Ectodermal cell (in vitro differentiated cells): Measurements from ENCODE around the gene UBP1.
"Not testable (repeated sequence)": the region's sequence is repeated elsewhere in the genome, so short reads cannot be mapped to it uniquely, and the experiment has no call there.

Source experiments
- H3K27ac ChIP-seq: 2 replicates; pipeline ENCODE4 v1.7.0; 2013; ENCODE audit warnings: mild to moderate bottlenecking, low read depth, low read length; ENCODE audit not compliant: insufficient read depth, poor library complexity, severe bottlenecking
- H3K27me3 ChIP-seq: 2 replicates; pipeline ENCODE4 v1.7.0; 2013; ENCODE audit warnings: mild to moderate bottlenecking, low read length; ENCODE audit not compliant: insufficient read depth, control insufficient read depth, poor library complexity, severe bottlenecking
- H3K36me3 ChIP-seq: one replicate; pipeline ENCODE4 v1.7.0; 2013; ENCODE audit warnings: low read length; ENCODE audit not compliant: control insufficient read depth, insufficient read depth
- H3K4me1 ChIP-seq: one replicate; pipeline ENCODE4 v1.7.0; 2013; ENCODE audit warnings: low read length; ENCODE audit not compliant: control insufficient read depth, insufficient read depth
- H3K4me3 ChIP-seq: 2 replicates; pipeline ENCODE4 v1.7.0; 2013; ENCODE audit warnings: low read depth, low read length, control low read depth; ENCODE audit not compliant: insufficient read depth
- H3K9me3 ChIP-seq: 2 replicates; pipeline ENCODE4 v1.7.0; 2013; ENCODE audit warnings: mild to moderate bottlenecking, low read length, moderate library complexity; ENCODE audit not compliant: control insufficient read depth
- WGBS, 2 experiments: methylation state at CpG; one replicate each; pipeline ENCODE4 v1.1.7; 2013; ENCODE audit warnings: missing lambda C conversion rate in 2 of 2; 5-methylcytosine and 5-hydroxymethylcytosine counted together

The UBP1 gene

DNA sequence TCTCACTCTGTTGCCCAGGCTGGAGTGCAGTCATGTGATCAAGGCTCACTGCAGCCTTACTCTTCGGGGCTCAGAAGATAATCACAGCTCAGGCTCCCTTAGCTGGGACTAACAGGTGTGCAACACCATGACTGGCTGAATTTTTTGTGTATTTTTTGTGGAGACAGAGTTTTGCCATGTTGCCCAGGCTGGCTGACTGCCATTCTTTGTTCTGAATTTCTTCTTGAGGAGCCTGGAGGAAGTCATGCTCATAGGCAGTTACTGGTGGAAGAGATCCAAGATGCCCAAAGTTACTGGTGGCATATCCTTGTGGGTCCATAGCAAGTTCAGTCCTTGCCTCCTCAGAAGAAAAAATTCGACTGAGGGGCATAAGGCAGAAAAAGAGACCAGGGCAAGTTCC is 16.6 kb upstream of the UBP1 start:
- no peaks in the 10 kb centered on the region for H3K27me3 ChIP-seq
- no peaks in the 10 kb centered on the region for H3K4me1 ChIP-seq
- H3K36me3 ChIP-seq = no peaks in the 10 kb centered on the region
- H3K27ac ChIP-seq = no peak overlapping the region
- H3K9me3 ChIP-seq = peaks cover 2% of the 10 kb centered on the region
- H3K4me3 ChIP-seq = no peak overlapping the region
- whole genome bisulfite sequencing, 2 experiments = 86 to 90% methylated on average over 2 of the region's 2 CpGs

- Histone ChIP-seq H3K4me1 (no peaks in the 10 kb centered on the region), H3K36me3 (no peaks in the 10 kb centered on the region), H3K27me3 (no peaks in the 10 kb centered on the region), H3K9me3 (no peaks in the 10 kb centered on the region), H3K27ac (no peak overlapping the region), H3K4me3 (no peak overlapping the region)
- WGBS, 2 experiments = 95 to 96% methylated on average over 19 of the region's 19 CpGs
Observed at GRCh38 chr3:33453331-33453761, 13.1 kb upstream of the UBP1 start.

GRCh38 chr3:33451994-33452393 is 11.8 kb upstream of the UBP1 start:
- not testable (repeated sequence) for H3K4me1 ChIP-seq, H3K9me3 ChIP-seq, H3K4me3 ChIP-seq, H3K36me3 ChIP-seq, H3K27ac ChIP-seq, H3K27me3 ChIP-seq
- 88 to 92% methylated on average over 1 of the region's 1 CpG for WGBS, 2 experiments

DNA sequence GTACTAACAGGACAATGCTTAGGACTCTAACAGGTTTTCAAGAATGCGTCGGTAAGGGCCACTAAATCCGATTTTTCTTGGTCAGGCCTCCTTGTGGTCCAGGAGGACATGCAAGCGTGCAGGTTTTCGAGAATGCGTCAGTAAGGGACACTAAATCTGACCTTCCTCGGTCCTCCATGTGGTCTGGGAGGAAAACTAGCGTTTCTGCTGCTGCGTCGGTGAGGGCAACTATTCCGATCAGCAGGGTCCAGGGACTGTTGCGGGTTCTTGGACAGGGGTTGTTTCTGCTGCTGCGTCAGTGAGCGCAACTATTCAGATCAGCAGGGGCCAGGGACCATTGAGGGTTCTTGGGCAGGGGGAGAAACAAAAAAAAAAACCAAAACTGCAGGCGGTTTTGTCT is 7.8 kb upstream of the UBP1 start:
- no peaks in the 10 kb centered on the region for H3K36me3 ChIP-seq
- no peaks in the 10 kb centered on the region for H3K27me3 ChIP-seq
- WGBS, 2 experiments = 33 to 34% methylated on average over 15 of the region's 15 CpGs
- H3K4me3 ChIP-seq = peak overlapping the region; percentile 46
- H3K4me1 ChIP-seq = no peaks in the 10 kb centered on the region
- no peaks in the 10 kb centered on the region for H3K9me3 ChIP-seq
- no peak overlapping the region for H3K27ac ChIP-seq

DNA sequence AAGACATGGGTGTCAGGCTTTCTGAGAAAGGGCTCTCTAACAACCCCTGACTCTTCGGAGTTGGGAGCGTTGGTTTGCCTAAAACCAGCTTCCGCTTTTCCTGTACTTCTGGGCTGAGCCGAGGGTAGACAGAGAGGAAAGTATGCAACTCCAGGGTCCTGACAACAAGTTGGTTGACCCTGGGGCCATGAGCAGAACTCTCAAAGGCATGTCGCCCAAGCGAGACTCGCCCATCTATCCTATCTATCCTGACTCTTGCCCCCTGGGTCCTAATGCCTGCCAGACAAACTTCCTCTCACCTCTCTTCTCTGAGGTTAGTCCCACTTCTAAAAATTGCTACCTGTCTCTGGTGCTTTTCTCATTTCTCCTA is 7.0 kb upstream of the UBP1 start:
- not testable (repeated sequence) for H3K36me3 ChIP-seq, H3K27ac ChIP-seq, H3K9me3 ChIP-seq, H3K4me1 ChIP-seq, H3K27me3 ChIP-seq
- WGBS, 2 experiments = 22% methylated on average over 7 of the region's 7 CpGs
- peak overlapping the region; percentile 46 for H3K4me3 ChIP-seq

- 93 to 94% methylated on average over 3 to 4 of the region's 4 CpGs for WGBS, 2 experiments
- Histone ChIP-seq H3K4me3 (no peak overlapping the region), H3K27ac (no peak overlapping the region)
Observed at GRCh38 chr3:33442190-33442589, 2.0 kb upstream of the UBP1 start.

DNA sequence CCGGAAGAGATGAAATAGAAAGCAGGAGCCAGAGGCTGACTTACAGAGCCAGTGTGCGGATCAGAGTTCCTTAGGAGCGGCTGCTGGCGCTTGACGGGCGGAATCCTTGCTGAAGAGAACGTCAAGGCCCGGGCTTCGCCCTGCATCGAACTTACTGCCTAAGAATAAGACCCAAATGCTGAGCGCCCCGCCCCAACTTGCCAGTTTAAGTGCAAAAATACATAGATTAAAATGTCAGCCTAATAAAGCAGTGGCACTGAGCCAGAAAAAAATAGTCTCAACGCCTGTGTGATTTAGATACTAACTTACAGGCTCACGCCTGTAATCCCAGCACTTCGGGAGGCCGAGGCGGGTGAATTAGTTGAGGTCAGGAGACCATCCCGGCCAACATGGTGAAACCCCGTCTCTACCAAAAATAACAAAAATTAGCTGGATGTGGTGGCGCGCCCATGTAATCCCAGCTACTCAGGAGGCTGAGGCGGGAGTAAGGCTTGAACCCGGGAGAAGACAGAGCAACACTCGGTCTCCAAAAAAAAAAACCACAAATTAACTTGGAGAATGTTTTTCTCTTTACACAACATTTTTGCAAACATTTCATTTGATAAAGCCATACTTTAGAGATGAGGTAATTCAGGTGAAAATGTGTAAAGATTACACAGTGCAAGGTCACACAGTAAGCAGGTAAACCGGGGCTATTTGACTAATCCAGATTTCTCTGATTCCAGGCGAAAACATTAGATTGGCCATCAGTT is 1.2 kb upstream of the UBP1 start:
- H3K27ac ChIP-seq = peak overlapping the region; percentile 93
- no peaks in the 10 kb centered on the region for H3K36me3 ChIP-seq
- no peaks in the 10 kb centered on the region for H3K9me3 ChIP-seq
- 49 to 50% methylated on average over 26 of the region's 26 CpGs for WGBS, 2 experiments
- H3K27me3 ChIP-seq = no peaks in the 10 kb centered on the region
- H3K4me3 ChIP-seq = peak overlapping the region; percentile 98
- H3K4me1 ChIP-seq = no peaks in the 10 kb centered on the region

More at GRCh38 chr3:33442190-33442589, 2.0 kb upstream of the UBP1 start:
- no peaks in the 10 kb centered on the region for H3K27me3 ChIP-seq
- H3K9me3 ChIP-seq = no peaks in the 10 kb centered on the region
- H3K36me3 ChIP-seq = no peaks in the 10 kb centered on the region
- H3K4me1 ChIP-seq = no peaks in the 10 kb centered on the region

DNA sequence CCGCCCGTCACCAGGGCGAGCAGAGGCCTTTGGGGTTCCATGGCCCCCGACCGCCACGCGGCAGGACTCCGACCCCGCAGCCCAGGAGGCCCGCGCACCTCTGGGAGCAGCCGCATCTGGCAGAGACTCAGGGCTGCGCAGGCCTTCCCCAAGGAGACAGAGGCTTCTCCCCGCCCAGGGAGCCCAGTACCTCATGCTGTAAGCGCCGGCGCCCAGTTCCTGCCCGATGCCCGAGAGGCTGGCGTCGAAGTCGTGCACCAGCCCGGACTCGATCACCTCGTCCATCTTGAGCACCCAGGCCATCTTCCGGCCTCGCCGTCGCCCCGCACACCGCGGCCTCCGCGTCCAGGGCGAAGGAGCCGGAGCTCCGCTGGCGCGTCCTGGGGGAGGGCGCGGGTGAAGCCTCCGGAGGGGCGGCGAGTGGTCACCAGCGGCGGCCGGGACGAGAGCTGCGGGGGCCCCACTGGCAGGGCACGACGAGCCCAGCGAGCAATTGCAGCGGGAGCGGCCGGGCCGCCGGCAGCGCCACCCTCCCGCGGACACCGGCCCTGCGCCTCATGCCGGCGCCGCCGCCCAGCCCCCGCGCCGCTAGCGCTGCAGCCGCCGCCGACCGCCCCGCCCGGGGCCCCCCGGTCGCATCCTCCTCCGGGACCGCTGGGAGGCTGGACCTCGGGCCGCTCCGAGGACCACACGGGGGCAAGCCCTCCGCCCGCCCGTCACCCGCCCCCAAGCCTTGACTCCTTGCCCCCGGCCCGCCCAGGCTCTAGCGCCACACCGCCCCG is 468 bp downstream of the UBP1 start:
- no peaks in the 10 kb centered on the region for H3K27me3 ChIP-seq
- H3K9me3 ChIP-seq = no peaks in the 10 kb centered on the region
- H3K4me3 ChIP-seq = peak overlapping the region; percentile 98
- 0% methylated on average over 93 of the region's 93 CpGs for WGBS, 2 experiments
- H3K27ac ChIP-seq = peak overlapping the region; percentile 93
- H3K4me1 ChIP-seq = no peaks in the 10 kb centered on the region
- H3K36me3 ChIP-seq = no peaks in the 10 kb centered on the region

GRCh38 chr3:33438881-33439545 is 1.2 kb downstream of the UBP1 start:
- no peaks in the 10 kb centered on the region for H3K4me1 ChIP-seq
- H3K36me3 ChIP-seq = no peaks in the 10 kb centered on the region
- no peaks in the 10 kb centered on the region for H3K27me3 ChIP-seq
- peak overlapping the region; percentile 98 for H3K4me3 ChIP-seq
- no peaks in the 10 kb centered on the region for H3K9me3 ChIP-seq
- 4 to 5% methylated on average over 12 of the region's 12 CpGs for WGBS, 2 experiments
- peak overlapping the region; percentile 93 for H3K27ac ChIP-seq

GRCh38 chr3:33438284-33438668 is 1.9 kb downstream of the UBP1 start:
- Histone ChIP-seq H3K4me3 (peak overlapping the region; percentile 98), H3K27me3 (no peaks in the 10 kb centered on the region), H3K9me3 (no peaks in the 10 kb centered on the region), H3K36me3 (no peaks in the 10 kb centered on the region), H3K4me1 (no peaks in the 10 kb centered on the region), H3K27ac (no peak overlapping the region)
- WGBS, 2 experiments = 6 to 10% methylated on average over 4 of the region's 4 CpGs
